Psoas muscle (tissue), 8 donors: Measurements from ENCODE around the gene TJP3. TPM values are rescaled to one million over a fixed set of nuclear protein-coding genes. Genes with fewer than 3 reads are reported as not detected.

ENCODE experiments used
- ATAC-seq, 4 donors: fragments of 200-7000 bp; cut with Tn5 transposase; one replicate each; pipeline ENCODE4 v1.9.1; 2020; ENCODE audit warnings: moderate library complexity in 3 of 4, mild to moderate bottlenecking in 2 of 4
- DNase-seq, 2 donors: peaks; one replicate each; pipeline ENCODE4 v3.0.0-alpha.2; 2020
- H3K27ac ChIP-seq: fragments of 200-600 bp; one replicate; pipeline ENCODE4 v1.8.0; 2022
- H3K27me3 ChIP-seq, 3 donors: fragments of 200-600 bp in 1 of 3; one replicate each; pipeline versions ENCODE4 v1.6.1 to v1.8.0; 2013 to 2022; ENCODE audit warnings: low read length in 2 of 3, mild to moderate bottlenecking in 2 of 3, moderate library complexity in 1 of 3; ENCODE audit not compliant: insufficient read depth in 3 of 3
- H3K36me3 ChIP-seq, 2 donors: fragments of 200-600 bp in 1 of 2; one replicate each; pipeline versions ENCODE4 v1.6.1 to v1.8.0; 2013 to 2022; ENCODE audit warnings: low read depth in 1 of 2, mild to moderate bottlenecking in 1 of 2, moderate library complexity in 1 of 2; ENCODE audit not compliant: insufficient read depth in 1 of 2
- H3K4me1 ChIP-seq: fragments of 200-600 bp; one replicate; pipeline ENCODE4 v1.8.0; 2022
- H3K4me3 ChIP-seq: fragments of 200-600 bp; one replicate; pipeline ENCODE4 v1.8.0; 2022; ENCODE audit warnings: mild to moderate bottlenecking
- H3K9me3 ChIP-seq: fragments of 200-600 bp; one replicate; pipeline ENCODE4 v1.8.0; 2022
- WGBS, 3 donors: extraction: QIAGEN DNeasy Blood & Tissue Kit; methylation state at CpG; one replicate each; pipeline versions ENCODE4 v1.1.6 to v1.1.7; 2013; 5-methylcytosine and 5-hydroxymethylcytosine counted together
- intact Hi-C, 2 donors: fragments of 100-400 bp; cut with DNase I; formaldehyde crosslinking; loops; one replicate each; pipeline versions ENCODE4 v1.11.0 to v1.14.2; 2022
- polyA plus RNA-seq, 3 donors: library from polyadenylated mRNA; stranded (reverse); fragments of 200-250 nt; gene quantifications; one replicate each; pipeline ENCODE4 v1.2.3, GENCODE V29; 2013
- total RNA-seq, 4 donors: library from RNA; stranded (reverse); fragmentation: NEBNext Ultra II Directional in 2 of 4; extraction: Animal tissue kit (Norgen Biotek cat#: 25700) in 2 of 4; gene quantifications; one replicate each; pipeline versions ENCODE4 v1.2.1 to v1.2.4, GENCODE V29; 2021 to 2023
- TF ChIP-seq, protein P1 (sequence below): fragments of 200-600 bp; IDR thresholded peaks from one replicate; pipeline ENCODE4 v1.8.0; 2022; ENCODE audit warnings: antibody characterized with exemption
- donor health status: healthy with polysubstance abuse.
- donor health status: DM: no; HTN: no; CAD: no; lungs with moderate emphysema.
- donor health status: Bipolar disorder and iron deficiency.
- donor health status: healthy.
- donor health status: DM: yes; HTN: yes; CAD: no.
- donor health status: DM: no; HTN: no; CAD: no.
- donor health status: DM: no; HTN: no; CAD: no.
- donor health status: DM: yes; HTN: yes; CAD: no.

Gene TJP3
- total and polyA plus RNA-seq, 7 donors: 0.21 to 2.7 (median 0.48) TPM; not detected in 1

DNA sequence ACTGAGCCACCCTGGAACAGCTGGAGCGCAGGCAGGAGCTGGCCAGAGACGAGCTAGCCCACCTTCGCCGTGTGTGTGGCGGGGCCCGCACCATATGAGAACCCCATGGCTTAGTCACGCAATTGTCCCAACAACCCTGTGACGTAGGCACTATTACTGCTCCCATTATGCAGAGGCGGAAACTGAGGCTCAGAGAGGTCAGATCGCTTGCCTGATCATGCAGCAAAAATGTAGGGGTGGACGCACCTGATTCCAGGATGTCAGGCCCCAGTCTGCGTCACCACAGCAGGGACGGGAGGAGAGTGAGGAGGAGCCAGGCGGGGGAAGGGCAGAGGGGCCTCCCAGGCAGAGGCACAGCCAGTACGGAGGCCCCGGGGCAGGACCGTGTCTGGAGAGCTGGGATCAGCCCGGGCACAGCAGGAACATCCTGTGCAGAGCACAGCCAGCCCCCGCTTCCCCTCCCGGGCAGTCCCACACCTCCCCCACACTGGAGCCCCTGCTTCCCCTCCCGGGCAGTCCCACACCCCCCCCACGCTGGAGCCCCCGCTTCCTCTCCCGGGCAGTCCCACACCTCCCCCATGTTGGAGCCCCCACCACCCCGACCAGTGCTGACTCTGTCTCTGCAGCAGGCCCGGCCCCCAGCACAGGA lies 24.7 kb upstream of the TJP3 start:
- H3K27ac ChIP-seq: peak overlapping the region; percentile 19
- no peaks in the 10 kb centered on the region for H3K36me3 ChIP-seq
- intact Hi-C loops: no loop called here
- 64 to 71% (median 66%) methylated on average over 21 to 26 of the region's 26 CpGs for WGBS, 3 donors
- TF ChIP-seq, protein P1, sequence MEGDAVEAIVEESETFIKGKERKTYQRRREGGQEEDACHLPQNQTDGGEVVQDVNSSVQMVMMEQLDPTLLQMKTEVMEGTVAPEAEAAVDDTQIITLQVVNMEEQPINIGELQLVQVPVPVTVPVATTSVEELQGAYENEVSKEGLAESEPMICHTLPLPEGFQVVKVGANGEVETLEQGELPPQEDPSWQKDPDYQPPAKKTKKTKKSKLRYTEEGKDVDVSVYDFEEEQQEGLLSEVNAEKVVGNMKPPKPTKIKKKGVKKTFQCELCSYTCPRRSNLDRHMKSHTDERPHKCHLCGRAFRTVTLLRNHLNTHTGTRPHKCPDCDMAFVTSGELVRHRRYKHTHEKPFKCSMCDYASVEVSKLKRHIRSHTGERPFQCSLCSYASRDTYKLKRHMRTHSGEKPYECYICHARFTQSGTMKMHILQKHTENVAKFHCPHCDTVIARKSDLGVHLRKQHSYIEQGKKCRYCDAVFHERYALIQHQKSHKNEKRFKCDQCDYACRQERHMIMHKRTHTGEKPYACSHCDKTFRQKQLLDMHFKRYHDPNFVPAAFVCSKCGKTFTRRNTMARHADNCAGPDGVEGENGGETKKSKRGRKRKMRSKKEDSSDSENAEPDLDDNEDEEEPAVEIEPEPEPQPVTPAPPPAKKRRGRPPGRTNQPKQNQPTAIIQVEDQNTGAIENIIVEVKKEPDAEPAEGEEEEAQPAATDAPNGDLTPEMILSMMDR: no peak
- DNase-seq: no peak
- no peaks in the 10 kb centered on the region for H3K4me1 ChIP-seq
- H3K4me3 ChIP-seq: no peak overlapping the region
- peak; percentile 23 to 71 (median 38) for ATAC-seq
- no peaks in the 10 kb centered on the region for H3K9me3 ChIP-seq
- H3K27me3 ChIP-seq: no peaks in the 10 kb centered on the region

DNA sequence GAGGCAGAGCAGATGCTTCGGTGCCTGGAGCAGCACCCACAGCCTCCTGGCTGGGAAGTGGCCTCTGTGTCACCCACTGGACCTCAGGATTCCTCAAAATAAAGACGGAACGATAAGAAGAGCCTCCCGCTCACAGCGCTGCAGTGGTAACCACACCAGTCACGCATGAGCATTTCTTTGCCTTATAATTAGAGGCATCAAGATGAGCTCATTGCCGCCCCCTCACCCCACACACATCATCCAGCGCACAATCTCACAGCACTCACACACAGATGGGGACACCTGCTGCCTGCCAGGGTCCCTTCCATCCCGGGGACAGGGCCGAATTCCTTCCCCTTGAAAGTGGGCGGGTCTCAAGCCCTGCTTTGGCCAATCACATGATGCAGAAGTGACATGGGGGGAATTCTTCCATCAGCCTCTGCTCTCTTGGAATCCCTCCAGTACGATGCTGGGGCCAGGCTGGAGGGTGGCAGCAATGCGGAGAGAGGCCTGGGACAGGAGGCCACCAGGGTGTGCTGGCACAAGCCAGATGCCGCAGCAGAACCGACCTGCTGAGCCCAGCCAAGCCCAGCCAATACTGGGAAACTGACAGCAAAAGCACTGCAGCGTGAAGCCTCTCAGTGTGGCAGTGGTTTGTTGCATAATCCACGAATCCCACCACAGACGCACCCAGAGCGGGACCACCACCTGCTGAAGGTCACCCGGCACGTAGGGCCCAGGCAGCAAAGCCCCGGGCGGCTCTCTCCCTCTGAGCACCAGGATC lies 23.9 kb upstream of the TJP3 start:
- no peak for DNase-seq
- 76 to 85% (median 79%) methylated on average over 23 of the region's 23 CpGs for WGBS, 3 donors
- H3K4me3 ChIP-seq: no peak overlapping the region
- no peaks in the 10 kb centered on the region for H3K36me3 ChIP-seq
- ATAC-seq: no peak
- TF ChIP-seq, protein P1: no peak
- H3K9me3 ChIP-seq: no peaks in the 10 kb centered on the region
- H3K4me1 ChIP-seq: no peaks in the 10 kb centered on the region
- H3K27me3 ChIP-seq: no peaks in the 10 kb centered on the region
- intact Hi-C loops: no loop called here
- H3K27ac ChIP-seq: no peak overlapping the region

DNA sequence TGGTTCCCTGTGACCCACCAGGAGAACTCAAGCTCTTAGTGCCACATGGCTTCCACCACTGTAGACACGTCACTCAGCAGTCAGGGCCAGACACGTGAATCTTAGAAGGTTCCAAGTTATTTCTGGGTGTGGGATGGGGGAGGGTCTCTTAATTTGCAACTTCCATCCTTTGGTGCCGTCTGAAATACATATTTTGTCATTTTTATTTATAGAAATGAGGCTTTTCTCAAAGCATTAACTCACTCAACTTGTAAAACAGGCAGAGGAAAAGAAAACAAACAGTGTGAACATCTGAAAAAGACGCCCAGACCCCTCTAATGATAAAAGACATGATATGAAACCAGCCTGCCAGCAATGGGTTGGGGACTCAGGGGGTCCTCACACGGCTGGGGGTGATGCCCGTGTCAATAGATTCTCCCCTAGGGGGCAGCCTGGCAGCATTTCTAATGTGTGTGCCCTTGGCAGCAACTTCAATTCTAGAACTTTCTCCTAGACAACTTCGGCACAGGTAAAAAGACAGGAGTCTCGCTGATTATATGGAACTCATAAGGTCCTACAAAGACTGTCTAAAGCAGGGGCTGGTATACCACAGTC lies 23.3 kb upstream of the TJP3 start:
- DNase-seq (no peak), ATAC-seq (no peak)
- Histone ChIP-seq H3K4me3 (no peak overlapping the region), H3K9me3 (no peaks in the 10 kb centered on the region), H3K4me1 (no peaks in the 10 kb centered on the region), H3K27me3 (no peaks in the 10 kb centered on the region), H3K27ac (no peak overlapping the region), H3K36me3 (no peaks in the 10 kb centered on the region)
- TF ChIP-seq, protein P1: no peak
- intact Hi-C loops: no loop called here
- WGBS, 3 donors: 78 to 89% (median 87%) methylated on average over 8 of the region's 8 CpGs

DNA sequence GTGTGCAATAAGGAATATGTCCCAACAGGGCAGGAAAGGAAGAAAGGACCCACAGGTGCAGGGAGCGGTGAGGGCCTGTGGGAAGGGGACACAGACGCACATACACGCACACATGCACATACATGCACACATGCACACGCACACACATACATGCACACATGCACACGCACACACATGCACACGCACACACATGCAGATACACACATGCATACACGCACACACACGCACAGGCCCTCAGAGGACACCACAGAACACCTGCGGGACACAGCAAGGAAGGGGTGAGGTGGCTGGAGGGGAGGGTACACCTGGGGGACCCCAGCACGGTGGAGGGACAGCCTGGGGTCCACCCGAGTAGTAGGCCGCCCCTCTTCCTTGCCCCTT lies 20.8 kb upstream of the TJP3 start:
- WGBS, 3 donors: 81 to 88% (median 86%) methylated on average over 12 of the region's 12 CpGs
- Histone ChIP-seq H3K27ac (no peak overlapping the region), H3K9me3 (no peaks in the 10 kb centered on the region), H3K4me3 (no peak overlapping the region), H3K27me3 (no peaks in the 10 kb centered on the region), H3K4me1 (no peaks in the 10 kb centered on the region), H3K36me3 (no peaks in the 10 kb centered on the region)
- intact Hi-C loops: no loop called here
- ATAC-seq (no peak), DNase-seq (no peak)
- TF ChIP-seq, protein P1: no peak
